ENCODE measurements around the gene CMIP.
A peak's percentile ranks its signal among the peaks of the same experiment; 100 is the strongest.

The CMIP gene

DNA sequence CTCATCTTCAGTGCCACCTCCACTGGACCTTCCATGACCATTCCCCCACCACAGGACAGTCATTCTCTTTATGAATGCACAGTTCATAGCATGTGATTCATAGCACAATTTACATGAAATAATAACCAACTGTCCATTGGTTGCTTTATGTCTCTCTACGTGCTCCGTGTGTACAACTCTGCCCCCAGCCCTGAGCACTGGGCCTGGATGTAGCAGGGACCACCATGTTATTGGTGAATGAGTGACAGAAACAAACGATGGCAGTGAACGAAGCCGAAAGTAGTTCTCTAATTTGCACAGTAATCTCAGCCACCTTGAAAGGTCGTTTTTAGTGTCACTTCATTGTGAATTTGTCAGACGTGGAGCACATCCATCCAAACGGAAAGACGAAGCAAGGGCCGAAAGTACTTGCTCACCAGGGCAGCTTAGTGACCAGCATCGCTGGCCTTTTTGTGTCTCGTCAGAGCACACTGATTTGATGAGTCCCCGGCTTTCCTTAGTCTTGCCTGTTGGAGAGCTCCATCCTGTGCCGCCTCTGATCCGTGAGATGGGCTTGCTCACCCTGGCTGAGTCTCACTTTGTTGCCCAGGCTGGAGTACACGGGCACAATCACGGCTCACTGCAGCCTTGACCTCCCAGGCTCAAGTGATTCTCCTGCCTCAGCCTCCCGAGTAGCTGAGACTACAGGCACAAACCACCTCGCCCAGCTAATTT lies 95.3 kb downstream of the CMIP start:
- no peak overlapping the region for H3K14ac ChIP-seq (ENCODE audit: low read length in 2 of 2)
- H3K9ac ChIP-seq (ENCODE audit: low read length), result no peak overlapping the region
- no peak overlapping the region for H2BK15ac ChIP-seq (ENCODE audit: low read depth, poor library complexity, severe bottlenecking)
- no peak overlapping the region for H4K91ac ChIP-seq (ENCODE audit: low read length)
- no peaks in the 10 kb centered on the region for H3K36me3 ChIP-seq (ENCODE audit: control insufficient read depth in 1 of 2, insufficient read depth in 2 of 2, low read depth in 1 of 2, low read length in 2 of 2)
- H3K4me1 ChIP-seq (ENCODE audit: control insufficient read depth, insufficient read depth, low read depth, low read length), result peaks cover 31% of the 10 kb centered on the region
- peaks cover 51% of the 10 kb centered on the region for H3K79me1 ChIP-seq (replicated peaks; ENCODE audit: low read length, poor library complexity, severe bottlenecking)
- H3K27me3 ChIP-seq (ENCODE audit: control insufficient read depth in 1 of 2, insufficient read depth in 1 of 2, low read length in 2 of 2), result no peaks in the 10 kb centered on the region
- H3K27ac ChIP-seq (ENCODE audit: low read length, poor library complexity, severe bottlenecking), result no peak overlapping the region
- 94% methylated on average over 19 of the region's 19 CpGs for WGBS
- H3K4me2 ChIP-seq (ENCODE audit: low read length, poor library complexity, severe bottlenecking), result no peak overlapping the region
- H3K9me3 ChIP-seq (ENCODE audit: control insufficient read depth, low read length), result no peaks in the 10 kb centered on the region
- no peak overlapping the region for H3K4me3 ChIP-seq (ENCODE audit: insufficient read depth in 1 of 2, low read depth in 1 of 2, low read length in 2 of 2)
- no peak for DNase-seq
- H3K23ac ChIP-seq (ENCODE audit: low read length in 2 of 2), result no peak overlapping the region
- no peak overlapping the region for H2AK5ac ChIP-seq (ENCODE audit: low read length, severe bottlenecking)
- no peak overlapping the region for H2BK5ac ChIP-seq (ENCODE audit: low read depth, low read length, poor library complexity, severe bottlenecking)
- H2AFZ ChIP-seq (ENCODE audit: low read depth, low read length), result no peak overlapping the region
- no peak overlapping the region for H3K4ac ChIP-seq (ENCODE audit: low read depth in 1 of 2, low read length in 2 of 2)
- H2BK12ac ChIP-seq (ENCODE audit: low read length in 2 of 2), result no peak overlapping the region
- no peak overlapping the region for H3K18ac ChIP-seq (ENCODE audit: low read depth in 1 of 2, low read length in 2 of 2)
- H4K8ac ChIP-seq (ENCODE audit: low read length), result no peak overlapping the region
- no peak overlapping the region for H2BK120ac ChIP-seq (ENCODE audit: low read depth, low read length)

DNA sequence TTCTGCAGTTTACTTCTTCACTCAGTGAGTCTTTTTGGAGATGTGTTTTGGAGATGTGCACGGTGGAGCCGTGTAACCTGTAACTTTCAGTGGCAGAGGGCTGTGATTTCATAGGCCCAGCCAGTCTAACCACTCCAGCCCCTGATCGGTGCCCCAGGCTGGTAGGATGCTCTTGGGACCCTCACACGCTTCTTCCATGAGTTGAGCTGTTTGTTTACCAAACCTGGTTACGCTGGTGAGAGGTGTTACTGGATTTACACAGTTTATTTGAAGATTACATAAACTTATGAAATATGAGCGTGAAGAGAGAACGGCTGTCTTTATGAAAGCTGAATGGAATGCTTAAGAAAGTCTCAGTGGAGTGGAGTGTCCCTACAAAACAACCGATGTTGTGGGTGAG lies 96.7 kb downstream of the CMIP start:
- Histone ChIP-seq H4K8ac (ENCODE audit: low read length) (no peak overlapping the region), H2BK5ac (ENCODE audit: low read depth, low read length, poor library complexity, severe bottlenecking) (no peak overlapping the region), H4K91ac (ENCODE audit: low read length) (peak overlapping the region; percentile 34), H2BK12ac (ENCODE audit: low read length in 2 of 2) (peak overlapping the region in 1 of 2 experiments; percentile 59), H3K9ac (ENCODE audit: low read length) (no peak overlapping the region), H2AK5ac (ENCODE audit: low read length, severe bottlenecking) (no peak overlapping the region), H3K27me3 (ENCODE audit: control insufficient read depth in 1 of 2, insufficient read depth in 1 of 2, low read length in 2 of 2) (no peaks in the 10 kb centered on the region), H3K9me3 (ENCODE audit: control insufficient read depth, low read length) (no peaks in the 10 kb centered on the region), H3K4me1 (ENCODE audit: control insufficient read depth, insufficient read depth, low read depth, low read length) (peaks cover 33% of the 10 kb centered on the region), H2BK120ac (ENCODE audit: low read depth, low read length) (no peak overlapping the region), H3K14ac (ENCODE audit: low read length in 2 of 2) (no peak overlapping the region), H3K18ac (ENCODE audit: low read depth in 1 of 2, low read length in 2 of 2) (no peak overlapping the region), H3K36me3 (ENCODE audit: control insufficient read depth in 1 of 2, insufficient read depth in 2 of 2, low read depth in 1 of 2, low read length in 2 of 2) (no peaks in the 10 kb centered on the region), H3K27ac (ENCODE audit: low read length, poor library complexity, severe bottlenecking) (no peak overlapping the region), H2AFZ (ENCODE audit: low read depth, low read length) (no peak overlapping the region), H3K4me3 (ENCODE audit: insufficient read depth in 1 of 2, low read depth in 1 of 2, low read length in 2 of 2) (no peak overlapping the region), H3K4me2 (ENCODE audit: low read length, poor library complexity, severe bottlenecking) (no peak overlapping the region), H3K4ac (ENCODE audit: low read depth in 1 of 2, low read length in 2 of 2) (no peak overlapping the region), H3K79me1 (replicated peaks; ENCODE audit: low read length, poor library complexity, severe bottlenecking) (peaks cover 59% of the 10 kb centered on the region), H3K23ac (ENCODE audit: low read length in 2 of 2) (no peak overlapping the region), H2BK15ac (ENCODE audit: low read depth, poor library complexity, severe bottlenecking) (no peak overlapping the region)
- no peak for DNase-seq
- 90% methylated on average over 8 of the region's 8 CpGs for WGBS

DNA sequence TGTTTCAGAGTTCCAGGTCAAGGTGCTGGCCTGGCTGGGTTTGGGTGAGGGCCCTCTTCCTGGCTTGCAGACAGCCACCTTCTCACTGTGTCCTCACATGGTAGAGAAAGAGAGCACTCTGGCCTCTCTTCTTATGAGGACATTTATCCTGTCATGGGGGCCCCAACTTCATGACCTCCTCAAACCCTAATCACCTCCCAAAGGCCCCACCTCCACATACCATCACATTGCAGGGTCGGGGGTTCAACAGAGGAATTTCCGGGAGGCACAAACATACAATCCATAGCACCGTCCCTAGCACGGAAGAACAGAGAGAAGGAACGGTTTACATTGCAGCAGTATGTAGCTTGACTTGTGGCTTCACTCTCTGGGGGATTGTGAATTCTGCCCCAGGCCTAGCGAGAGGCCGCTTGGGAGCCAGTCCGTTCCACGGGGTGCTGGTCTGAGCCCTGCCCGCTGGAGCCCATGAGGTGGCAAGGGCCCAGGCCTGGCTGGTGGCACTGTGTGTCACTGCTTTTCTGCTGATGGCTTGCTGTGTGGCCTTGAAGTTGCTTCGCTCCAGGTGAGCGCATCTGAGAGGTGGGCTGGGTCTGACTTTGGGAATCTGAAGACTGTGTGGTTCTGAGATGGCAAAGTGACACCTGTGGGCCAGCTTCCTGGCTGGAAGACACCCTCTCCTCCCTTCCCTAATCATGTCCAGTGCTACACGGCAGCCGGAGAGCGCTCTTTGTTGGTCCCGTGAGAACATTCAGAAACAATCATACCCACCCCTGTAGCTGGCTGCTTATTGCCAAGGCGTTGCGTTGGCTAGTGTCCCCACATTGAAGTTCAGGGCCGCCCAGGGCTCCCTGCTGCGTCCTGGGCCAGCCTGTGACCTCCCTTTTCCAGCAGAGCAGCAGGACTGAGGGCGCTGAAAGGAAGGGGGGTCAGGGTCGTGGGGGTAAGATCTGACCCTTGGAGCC lies 98.3 kb downstream of the CMIP start:
- Histone ChIP-seq H3K9ac (ENCODE audit: low read length) (peak overlapping the region; percentile 5), H3K4ac (ENCODE audit: low read depth in 1 of 2, low read length in 2 of 2) (peak overlapping the region; percentile 54 to 73), H2AK5ac (ENCODE audit: low read length, severe bottlenecking) (peak overlapping the region; percentile 57), H3K14ac (ENCODE audit: low read length in 2 of 2) (peak overlapping the region in 1 of 2 experiments; percentile 74), H2BK15ac (ENCODE audit: low read depth, poor library complexity, severe bottlenecking) (no peak overlapping the region), H2AFZ (ENCODE audit: low read depth, low read length) (no peak overlapping the region), H2BK12ac (ENCODE audit: low read length in 2 of 2) (peak overlapping the region; percentile 6 to 51), H4K8ac (ENCODE audit: low read length) (peak overlapping the region; percentile 72), H3K9me3 (ENCODE audit: control insufficient read depth, low read length) (no peaks in the 10 kb centered on the region), H3K4me1 (ENCODE audit: control insufficient read depth, insufficient read depth, low read depth, low read length) (peaks cover 32% of the 10 kb centered on the region), H4K91ac (ENCODE audit: low read length) (peak overlapping the region; percentile 77), H3K4me3 (ENCODE audit: insufficient read depth in 1 of 2, low read depth in 1 of 2, low read length in 2 of 2) (no peak overlapping the region), H3K27ac (ENCODE audit: low read length, poor library complexity, severe bottlenecking) (no peak overlapping the region), H3K36me3 (ENCODE audit: control insufficient read depth in 1 of 2, insufficient read depth in 2 of 2, low read depth in 1 of 2, low read length in 2 of 2) (peaks cover 0 to 4% of the 10 kb centered on the region in 2 experiments), H3K79me1 (replicated peaks; ENCODE audit: low read length, poor library complexity, severe bottlenecking) (peaks cover 60% of the 10 kb centered on the region), H3K4me2 (ENCODE audit: low read length, poor library complexity, severe bottlenecking) (no peak overlapping the region), H2BK120ac (ENCODE audit: low read depth, low read length) (no peak overlapping the region), H3K27me3 (ENCODE audit: control insufficient read depth in 1 of 2, insufficient read depth in 1 of 2, low read length in 2 of 2) (no peaks in the 10 kb centered on the region), H2BK5ac (ENCODE audit: low read depth, low read length, poor library complexity, severe bottlenecking) (no peak overlapping the region), H3K23ac (ENCODE audit: low read length in 2 of 2) (no peak overlapping the region), H3K18ac (ENCODE audit: low read depth in 1 of 2, low read length in 2 of 2) (peak overlapping the region; percentile 79 to 80)
- 79% methylated on average over 22 of the region's 22 CpGs for WGBS
- no peak for DNase-seq

DNA sequence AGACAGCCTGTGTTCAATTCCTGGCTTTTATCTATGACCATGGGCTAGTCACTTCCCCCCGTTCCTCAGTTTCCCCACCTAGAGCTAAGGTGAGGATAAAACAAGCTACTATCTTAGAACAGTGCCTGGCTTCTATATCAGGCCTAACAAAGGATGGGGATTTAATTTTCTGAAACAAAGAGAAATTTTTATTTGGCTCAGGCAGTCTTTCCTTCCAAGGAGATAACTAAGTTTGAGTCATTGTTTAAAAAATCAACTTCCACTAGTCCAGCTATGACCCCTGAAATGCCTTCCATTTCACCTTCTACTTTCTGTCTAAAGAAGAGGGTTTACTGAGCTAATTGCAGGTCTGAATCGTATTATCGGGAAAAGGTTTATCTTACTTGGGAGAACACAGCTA lies 99.0 kb downstream of the CMIP start:
- H3K27ac ChIP-seq (ENCODE audit: low read length, poor library complexity, severe bottlenecking), result no peak overlapping the region
- H3K9ac ChIP-seq (ENCODE audit: low read length), result peak overlapping the region; percentile 5
- H3K79me1 ChIP-seq (replicated peaks; ENCODE audit: low read length, poor library complexity, severe bottlenecking), result peaks cover 59% of the 10 kb centered on the region
- H3K9me3 ChIP-seq (ENCODE audit: control insufficient read depth, low read length), result no peaks in the 10 kb centered on the region
- no peak overlapping the region for H3K14ac ChIP-seq (ENCODE audit: low read length in 2 of 2)
- H3K18ac ChIP-seq (ENCODE audit: low read depth in 1 of 2, low read length in 2 of 2), result peak overlapping the region in 1 of 2 experiments; percentile 79
- H3K4me1 ChIP-seq (ENCODE audit: control insufficient read depth, insufficient read depth, low read depth, low read length), result peaks cover 29% of the 10 kb centered on the region
- no peak overlapping the region for H2BK120ac ChIP-seq (ENCODE audit: low read depth, low read length)
- WGBS, result 86% methylated on average over 2 of the region's 3 CpGs
- no peak overlapping the region for H3K4me2 ChIP-seq (ENCODE audit: low read length, poor library complexity, severe bottlenecking)
- peaks cover 0 to 4% of the 10 kb centered on the region in 2 experiments for H3K36me3 ChIP-seq (ENCODE audit: control insufficient read depth in 1 of 2, insufficient read depth in 2 of 2, low read depth in 1 of 2, low read length in 2 of 2)
- H3K4ac ChIP-seq (ENCODE audit: low read depth in 1 of 2, low read length in 2 of 2), result peak overlapping the region in 1 of 2 experiments; percentile 73
- no peak overlapping the region for H3K23ac ChIP-seq (ENCODE audit: low read length in 2 of 2)
- H2AK5ac ChIP-seq (ENCODE audit: low read length, severe bottlenecking), result peak overlapping the region; percentile 38
- H4K91ac ChIP-seq (ENCODE audit: low read length), result peak overlapping the region; percentile 77
- no peak overlapping the region for H2BK5ac ChIP-seq (ENCODE audit: low read depth, low read length, poor library complexity, severe bottlenecking)
- H3K27me3 ChIP-seq (ENCODE audit: control insufficient read depth in 1 of 2, insufficient read depth in 1 of 2, low read length in 2 of 2), result no peaks in the 10 kb centered on the region
- peak overlapping the region; percentile 6 to 51 for H2BK12ac ChIP-seq (ENCODE audit: low read length in 2 of 2)
- H2BK15ac ChIP-seq (ENCODE audit: low read depth, poor library complexity, severe bottlenecking), result no peak overlapping the region
- no peak overlapping the region for H3K4me3 ChIP-seq (ENCODE audit: insufficient read depth in 1 of 2, low read depth in 1 of 2, low read length in 2 of 2)
- H4K8ac ChIP-seq (ENCODE audit: low read length), result peak overlapping the region; percentile 72
- H2AFZ ChIP-seq (ENCODE audit: low read depth, low read length), result no peak overlapping the region
- no peak for DNase-seq
